ENCODE results near the gene PITPNB. TPM values are rescaled to one million over a fixed set of nuclear protein-coding genes. Genes with fewer than 3 reads are reported as not detected.
A peak's percentile ranks its signal among the peaks of the same experiment; 100 is the strongest.

PITPNB gene
- total RNA-seq, 4 donors from 2014 or later = 12.1 to 18.7 (median 16.1) TPM

DNA sequence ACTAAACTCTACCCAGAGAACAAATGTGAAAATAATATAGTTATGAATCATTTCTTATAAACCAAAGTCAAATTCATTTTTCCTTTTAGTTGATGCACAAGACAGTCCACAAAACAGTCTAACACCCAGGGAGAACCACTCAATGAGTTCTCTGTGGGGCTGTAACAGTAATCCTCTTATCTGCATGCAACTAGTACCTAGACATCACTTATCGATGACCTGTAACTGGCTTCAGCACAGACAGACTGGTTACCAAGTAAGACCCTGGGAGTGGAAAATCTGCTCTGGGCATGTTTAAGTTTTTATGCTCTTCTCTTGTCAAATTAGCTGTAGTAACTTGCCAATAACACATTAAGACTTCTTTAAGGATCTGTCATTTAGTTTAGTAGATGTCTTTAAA, 46.6 kb downstream of the PITPNB start:
- H3K27ac ChIP-seq = peak overlapping the region in 2 of 4 donors; percentile 32 to 80
- peaks cover 28 to 34% of the 10 kb centered on the region in 2 donors for H3K4me1 ChIP-seq
- H3K9me3 ChIP-seq = no peaks in the 10 kb centered on the region
- in situ Hi-C loops (cut with MboI; ENCODE audit: low sequenced_read_pairs in 4 of 4) = no loop called here
- ATAC-seq = no peak
- peaks cover 0 to 13% of the 10 kb centered on the region in 2 donors for H3K36me3 ChIP-seq
- TF ChIP-seq, protein P1, sequence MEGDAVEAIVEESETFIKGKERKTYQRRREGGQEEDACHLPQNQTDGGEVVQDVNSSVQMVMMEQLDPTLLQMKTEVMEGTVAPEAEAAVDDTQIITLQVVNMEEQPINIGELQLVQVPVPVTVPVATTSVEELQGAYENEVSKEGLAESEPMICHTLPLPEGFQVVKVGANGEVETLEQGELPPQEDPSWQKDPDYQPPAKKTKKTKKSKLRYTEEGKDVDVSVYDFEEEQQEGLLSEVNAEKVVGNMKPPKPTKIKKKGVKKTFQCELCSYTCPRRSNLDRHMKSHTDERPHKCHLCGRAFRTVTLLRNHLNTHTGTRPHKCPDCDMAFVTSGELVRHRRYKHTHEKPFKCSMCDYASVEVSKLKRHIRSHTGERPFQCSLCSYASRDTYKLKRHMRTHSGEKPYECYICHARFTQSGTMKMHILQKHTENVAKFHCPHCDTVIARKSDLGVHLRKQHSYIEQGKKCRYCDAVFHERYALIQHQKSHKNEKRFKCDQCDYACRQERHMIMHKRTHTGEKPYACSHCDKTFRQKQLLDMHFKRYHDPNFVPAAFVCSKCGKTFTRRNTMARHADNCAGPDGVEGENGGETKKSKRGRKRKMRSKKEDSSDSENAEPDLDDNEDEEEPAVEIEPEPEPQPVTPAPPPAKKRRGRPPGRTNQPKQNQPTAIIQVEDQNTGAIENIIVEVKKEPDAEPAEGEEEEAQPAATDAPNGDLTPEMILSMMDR (IDR thresholded peaks at IDR 0.05 in 4 of 5, conservative IDR thresholded peaks at IDR 0.05 in 1 of 5) = no peak
- TF ChIP-seq POLR2A (IDR thresholded peaks at IDR 0.05) = no peak
- H3K27me3 ChIP-seq = no peaks in the 10 kb centered on the region
- no peak overlapping the region for H3K4me3 ChIP-seq
- DNase-seq = no peak
- intact Hi-C loops (cut with DNase I; ENCODE audit: low total_unique reads) = loop anchor here (5.0 kb wide), 1 partner anchor 145 kb away; no protein-coding TSS in a partner anchor

DNA sequence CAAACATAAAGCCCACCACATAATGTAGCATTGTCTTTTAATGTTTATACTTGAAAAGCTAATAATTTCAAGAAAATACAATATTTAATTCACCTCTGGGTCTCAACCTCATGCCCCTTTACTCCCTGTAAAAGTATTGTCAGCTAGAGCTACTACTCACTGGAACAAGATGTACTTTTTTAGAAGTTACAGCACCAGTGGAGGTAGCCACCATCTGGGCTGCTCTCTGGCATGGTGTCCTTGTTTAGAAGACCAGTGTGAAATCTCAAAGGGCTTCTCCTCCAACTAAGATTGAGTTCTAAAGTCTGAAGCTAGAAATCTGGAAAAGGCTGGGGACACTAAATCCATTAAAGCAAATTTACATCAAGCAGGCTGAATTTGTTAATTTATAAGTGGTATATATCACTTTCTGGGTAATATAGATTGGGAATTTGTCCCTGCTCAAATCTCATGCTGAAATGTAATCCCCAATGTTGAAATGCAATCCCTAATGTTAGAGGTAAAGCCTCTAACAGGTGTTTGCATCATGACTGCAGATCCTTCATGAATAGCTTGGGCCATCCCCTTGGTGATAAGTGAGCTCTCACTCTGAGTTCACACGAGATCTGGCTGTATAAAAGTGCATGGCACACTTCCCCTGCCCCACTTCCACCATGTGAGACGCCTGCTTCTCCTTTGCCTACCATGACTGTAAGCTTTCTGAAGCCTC, 47.6 kb downstream of the PITPNB start:
- in situ Hi-C loops (cut with MboI; ENCODE audit: low sequenced_read_pairs in 4 of 4) = no loop called here
- H3K4me3 ChIP-seq = no peak overlapping the region
- TF ChIP-seq POLR2A (IDR thresholded peaks at IDR 0.05) = no peak
- TF ChIP-seq, protein P1 (IDR thresholded peaks at IDR 0.05 in 4 of 5, conservative IDR thresholded peaks at IDR 0.05 in 1 of 5) = no peak
- ATAC-seq = peak; percentile 47 to 63
- peaks cover 37 to 38% of the 10 kb centered on the region in 2 donors for H3K4me1 ChIP-seq
- intact Hi-C loops (cut with DNase I; ENCODE audit: low total_unique reads) = loop anchor here (5.0 kb wide), 1 partner anchor 146 kb away; no protein-coding TSS in a partner anchor
- H3K27me3 ChIP-seq = no peaks in the 10 kb centered on the region
- H3K36me3 ChIP-seq = peaks cover 0 to 13% of the 10 kb centered on the region in 2 donors
- H3K9me3 ChIP-seq = no peaks in the 10 kb centered on the region
- peak overlapping the region; percentile 44 to 80 (median 70) for H3K27ac ChIP-seq
- peak; percentile 32 to 67 for DNase-seq

DNA sequence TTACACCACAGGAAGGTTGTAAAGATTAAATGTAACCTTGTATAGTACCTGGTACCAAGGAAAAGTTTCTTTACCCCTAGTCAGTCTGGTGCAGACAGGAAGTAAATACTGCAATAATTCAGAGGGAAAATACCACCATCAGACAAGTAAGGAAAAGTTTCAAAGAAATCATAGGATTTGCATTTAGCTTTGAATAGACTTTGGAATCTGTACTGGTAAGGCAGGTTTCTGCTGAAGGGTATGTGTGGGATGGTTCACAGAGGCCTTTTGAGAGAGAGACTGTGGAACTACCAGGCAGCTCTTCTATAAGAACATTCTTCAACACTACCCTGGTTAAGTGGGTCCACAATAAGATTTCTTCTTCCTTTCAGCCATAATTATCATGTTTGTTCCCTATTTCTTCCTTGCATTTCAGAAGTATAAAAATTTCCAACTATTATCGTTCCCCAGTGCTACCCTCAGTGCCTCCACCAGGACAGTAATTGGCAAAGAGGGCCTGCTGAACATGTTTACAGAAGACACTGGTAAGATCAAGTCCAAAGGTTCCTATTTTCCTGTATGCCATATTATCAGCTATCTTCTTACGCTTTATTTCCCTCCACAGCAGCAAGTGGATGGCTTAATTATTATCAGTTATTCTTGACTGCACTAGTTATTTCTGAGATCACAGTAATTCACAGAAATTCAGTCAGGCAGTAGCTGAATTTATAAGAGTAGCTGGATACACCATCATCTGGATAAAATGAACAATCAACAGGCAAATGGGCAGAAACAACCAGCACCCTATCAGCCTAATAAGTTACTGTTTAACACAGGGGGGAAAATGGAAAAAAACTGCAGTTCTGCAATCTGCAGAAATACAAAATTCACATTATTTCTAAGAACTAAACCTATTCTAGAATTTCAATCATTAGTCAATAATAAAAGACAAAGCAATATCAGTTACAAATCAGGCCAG, 48.5 kb downstream of the PITPNB start:
- TF ChIP-seq POLR2A (IDR thresholded peaks at IDR 0.05) = no peak
- TF ChIP-seq, protein P1 (IDR thresholded peaks at IDR 0.05 in 4 of 5, conservative IDR thresholded peaks at IDR 0.05 in 1 of 5) = no peak
- peak overlapping the region; percentile 44 to 80 (median 70) for H3K27ac ChIP-seq
- H3K9me3 ChIP-seq = no peaks in the 10 kb centered on the region
- H3K27me3 ChIP-seq = no peaks in the 10 kb centered on the region
- DNase-seq (no peak), ATAC-seq (no peak)
- H3K4me1 ChIP-seq = peaks cover 43 to 46% of the 10 kb centered on the region in 2 donors
- intact Hi-C loops (cut with DNase I; ENCODE audit: low total_unique reads) (loop anchor here (5.0 kb wide), 1 partner anchor 147 kb away; no protein-coding TSS in a partner anchor), in situ Hi-C loops (cut with MboI; ENCODE audit: low sequenced_read_pairs in 4 of 4) (no loop called here)
- H3K4me3 ChIP-seq = no peak overlapping the region
- peaks cover 0 to 13% of the 10 kb centered on the region in 2 donors for H3K36me3 ChIP-seq

DNA sequence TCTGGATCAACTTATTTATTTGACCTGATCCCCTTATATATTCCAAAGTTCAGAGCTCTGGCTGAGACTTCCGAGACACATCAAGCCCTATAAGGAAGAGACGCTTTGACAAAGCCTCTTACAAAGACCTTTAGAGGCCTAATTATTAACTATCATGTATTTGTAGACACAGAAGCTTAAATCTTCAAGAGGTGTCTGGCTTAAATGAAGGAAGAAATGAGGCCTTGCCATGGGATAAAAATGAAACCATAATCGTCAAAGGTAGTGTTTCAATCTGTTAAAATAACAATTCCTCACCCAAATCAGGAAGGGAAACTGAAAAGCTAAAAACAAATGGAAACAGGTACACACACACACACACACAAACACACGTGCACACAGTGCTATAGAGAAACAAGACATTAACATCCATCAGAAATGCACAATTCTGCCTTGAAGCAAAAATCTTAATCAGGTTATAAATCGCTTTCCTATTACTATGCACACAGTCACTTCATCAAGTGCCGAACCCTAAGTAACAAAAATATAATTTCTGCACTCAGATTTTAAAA, 50.2 kb downstream of the PITPNB start:
- in situ Hi-C loops (cut with MboI; ENCODE audit: low sequenced_read_pairs in 4 of 4) (no loop called here), intact Hi-C loops (cut with DNase I; ENCODE audit: low total_unique reads) (loop anchor here (5.0 to 10.0 kb wide), 3 partner anchors 152 to 576 kb away; no protein-coding TSS in a partner anchor)
- Histone ChIP-seq H3K27me3 (no peaks in the 10 kb centered on the region), H3K36me3 (peaks cover 0 to 13% of the 10 kb centered on the region in 2 donors), H3K27ac (peak overlapping the region; percentile 77 to 88 (median 80)), H3K9me3 (no peaks in the 10 kb centered on the region), H3K4me1 (peaks cover 39 to 52% of the 10 kb centered on the region in 2 donors), H3K4me3 (no peak overlapping the region)
- TF ChIP-seq, protein P1 (IDR thresholded peaks at IDR 0.05 in 4 of 5, conservative IDR thresholded peaks at IDR 0.05 in 1 of 5) = no peak
- no peak for TF ChIP-seq POLR2A (IDR thresholded peaks at IDR 0.05)
- ATAC-seq = no peak
- DNase-seq = no peak

Data from gastrocnemius medialis (tissue), 4 donors.